Endodermal cell (in vitro differentiated cells): ENCODE data around the gene REEP6. TPM values are rescaled to one million over a fixed set of nuclear protein-coding genes. Genes with fewer than 3 reads are reported as not detected.

Source experiments
- DNase-seq: peaks from one replicate; pipeline ENCODE4 v3.0.0-alpha.2; 2017
- H3K27ac ChIP-seq: 2 replicates; pipeline ENCODE4 v1.5.1; 2013; ENCODE audit warnings: mild to moderate bottlenecking, low read depth, low read length, moderate library complexity
- H3K27me3 ChIP-seq: 2 replicates; pipeline ENCODE4 v1.6.1; 2013; ENCODE audit warnings: mild to moderate bottlenecking, low read length, moderate library complexity; ENCODE audit not compliant: insufficient read depth, control insufficient read depth, poor library complexity, severe bottlenecking
- H3K36me3 ChIP-seq: 2 replicates; pipeline ENCODE4 v1.7.0; 2013; ENCODE audit warnings: mild to moderate bottlenecking, low read length, moderate library complexity; ENCODE audit not compliant: control insufficient read depth, insufficient read depth
- H3K4me1 ChIP-seq: one replicate; pipeline ENCODE4 v1.7.0; 2013; ENCODE audit warnings: low read length; ENCODE audit not compliant: control insufficient read depth, insufficient read depth
- H3K4me3 ChIP-seq: 2 replicates; pipeline ENCODE4 v1.5.1; 2013; ENCODE audit warnings: mild to moderate bottlenecking, low read length, moderate library complexity
- H3K9ac ChIP-seq: 2 replicates; pipeline ENCODE4 v1.6.1; 2013; ENCODE audit warnings: mild to moderate bottlenecking, low read length, moderate library complexity; ENCODE audit not compliant: poor library complexity, severe bottlenecking; ENCODE audit errors: extremely low read depth
- H3K9me3 ChIP-seq: 2 replicates; pipeline ENCODE4 v1.6.1; 2013; ENCODE audit warnings: mild to moderate bottlenecking, low read length, moderate library complexity; ENCODE audit not compliant: control insufficient read depth
- H3K27ac Mint-ChIP-seq: 2 replicates; pipeline ENCODE4 v1.8.0; 2020; ENCODE audit warnings: mixed read lengths
- H3K27me3 Mint-ChIP-seq: 2 replicates; pipeline ENCODE4 v1.8.0; 2021; ENCODE audit warnings: mild to moderate bottlenecking, mixed read lengths; ENCODE audit not compliant: insufficient read depth
- H3K36me3 Mint-ChIP-seq: 2 replicates; pipeline ENCODE4 v1.8.0; 2020; ENCODE audit warnings: low read depth, mixed read lengths
- H3K4me1 Mint-ChIP-seq: 2 replicates; pipeline ENCODE4 v1.8.0; 2020; ENCODE audit warnings: mixed read lengths
- H3K4me3 Mint-ChIP-seq: 2 replicates; pipeline ENCODE4 v1.8.0; 2020; ENCODE audit warnings: mild to moderate bottlenecking, moderate library complexity, mixed read lengths
- H3K9me3 Mint-ChIP-seq: 2 replicates; pipeline ENCODE4 v1.8.0; 2020; ENCODE audit warnings: mild to moderate bottlenecking, mixed read lengths
- CTCF ChIP-seq: fragments of 200-600 bp; sonication (generic); conservative IDR thresholded peaks from 2 replicates; pipeline ENCODE4 v1.5.0; 2021; ENCODE audit warnings: antibody characterized with exemption, mild to moderate bottlenecking
- WGBS, 2 experiments: methylation state at CpG; one replicate each; pipeline versions ENCODE4 v1.1.5 to v1.1.7; 2013; ENCODE audit warnings: missing lambda C conversion rate in 2 of 2, mixed read lengths in 1 of 2; ENCODE audit not compliant: insufficient coverage in 1 of 2, insufficient read length in 1 of 2; 5-methylcytosine and 5-hydroxymethylcytosine counted together
- total RNA-seq, 2 donors: library from RNA; stranded (reverse); fragmentation: NEBNext Ultra II Directional in 1 of 2; extraction: Animal tissue kit (Norgen Biotek cat#: 25700) in 1 of 2; gene quantifications; 2 replicates in 1 of 2; 3 replicates in 1 of 2; pipeline ENCODE4 v1.2.1, GENCODE V29; 2021

The REEP6 gene
- total RNA-seq, 2 donors from 2014 or later = 24.7 to 49.4 TPM

DNA sequence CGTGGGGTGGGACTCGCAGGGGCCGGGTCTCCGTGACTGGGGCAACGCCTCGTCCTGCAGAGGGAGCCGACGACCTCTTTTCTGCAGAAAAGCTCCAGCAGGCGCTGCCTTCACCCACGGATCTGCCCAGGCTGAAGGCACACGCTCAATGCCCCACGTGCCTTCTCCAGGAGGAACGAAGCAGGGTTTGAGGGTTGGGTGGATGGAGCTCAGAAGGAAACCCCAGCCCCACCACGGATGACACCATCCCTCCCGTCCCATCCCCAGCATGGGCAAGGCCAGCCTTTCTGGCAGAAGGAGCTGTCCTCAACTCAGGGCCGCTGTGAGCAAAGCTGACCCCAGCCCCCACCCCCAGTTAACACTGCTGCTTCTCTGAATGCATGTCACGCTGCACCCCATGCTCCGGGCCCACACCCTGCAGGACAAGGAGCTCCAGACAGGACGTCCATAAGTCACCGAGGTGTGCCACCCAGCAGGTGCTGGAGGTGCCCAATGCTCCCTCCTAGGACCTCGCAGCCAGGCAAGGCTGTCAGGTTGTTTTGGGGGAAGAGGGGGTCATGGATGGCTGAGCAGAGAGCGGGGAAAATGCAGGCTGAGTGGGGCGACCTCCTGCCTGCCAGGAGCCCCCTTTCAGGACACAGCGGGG is 19.3 kb upstream of the REEP6 start:
- peak; percentile 52 for DNase-seq
- Mint-ChIP-seq H3K4me3 (no peak overlapping the region), H3K36me3 (no peaks in the 10 kb centered on the region), H3K27ac (no peak overlapping the region), H3K27me3 (peaks cover 50% of the 10 kb centered on the region), H3K9me3 (no peaks in the 10 kb centered on the region), H3K4me1 (no peaks in the 10 kb centered on the region)
- no peaks in the 10 kb centered on the region for H3K9me3 ChIP-seq
- H3K4me1 ChIP-seq = peaks cover 12% of the 10 kb centered on the region
- TF ChIP-seq CTCF = peak; percentile 63
- no peak overlapping the region for H3K27ac ChIP-seq
- no peak overlapping the region for H3K9ac ChIP-seq
- WGBS, 2 experiments = 38 to 46% methylated on average over 10 to 24 of the region's 24 CpGs
- peaks cover 66% of the 10 kb centered on the region for H3K27me3 ChIP-seq
- H3K36me3 ChIP-seq = peaks cover 15% of the 10 kb centered on the region
- peak overlapping the region; percentile 68 for H3K4me3 ChIP-seq

- H3K4me3 ChIP-seq = no peak overlapping the region
- peaks cover 43% of the 10 kb centered on the region for H3K27me3 Mint-ChIP-seq
Observed at GRCh38 chr19:1472231-1473084, 18.5 kb upstream of the REEP6 start.

More at GRCh38 chr19:1472231-1473084, 18.5 kb upstream of the REEP6 start:
- Histone ChIP-seq H3K4me1 (peaks cover 9% of the 10 kb centered on the region), H3K9me3 (no peaks in the 10 kb centered on the region), H3K27me3 (peaks cover 57% of the 10 kb centered on the region), H3K36me3 (peaks cover 20% of the 10 kb centered on the region), H3K27ac (no peak overlapping the region), H3K9ac (no peak overlapping the region)
- WGBS, 2 experiments = 69% methylated on average over 30 to 44 of the region's 44 CpGs
- Mint-ChIP-seq H3K4me3 (no peak overlapping the region), H3K27ac (no peak overlapping the region), H3K4me1 (no peaks in the 10 kb centered on the region), H3K9me3 (no peaks in the 10 kb centered on the region), H3K36me3 (peaks cover 4% of the 10 kb centered on the region)
- DNase-seq = no peak
- no peak for TF ChIP-seq CTCF
